Type B pancreatic cell (in vitro differentiated cells): ENCODE results near the gene HIVEP3. TPM values are rescaled to one million over a fixed set of nuclear protein-coding genes. Genes with fewer than 3 reads are reported as not detected.

Experiments used
- DNase-seq: peaks from one replicate; pipeline ENCODE4 v3.0.0; 2021; ENCODE audit warnings: mixed read lengths; ENCODE audit not compliant: unreplicated experiment; ENCODE audit errors: extremely low spot score
- H3K27ac Mint-ChIP-seq: 2 replicates; pipeline ENCODE4 v1.8.0; 2021; ENCODE audit warnings: mild to moderate bottlenecking, mixed read lengths
- H3K27me3 Mint-ChIP-seq: 2 replicates; pipeline ENCODE4 v1.8.0; 2021; ENCODE audit warnings: mixed read lengths
- H3K36me3 Mint-ChIP-seq: 2 replicates; pipeline ENCODE4 v1.8.0; 2021; ENCODE audit warnings: mixed read lengths
- H3K4me1 Mint-ChIP-seq: one replicate; pipeline ENCODE4 v1.8.0; 2021; ENCODE audit warnings: mixed read lengths; ENCODE audit not compliant: unreplicated experiment
- H3K4me3 Mint-ChIP-seq: 2 replicates; pipeline ENCODE4 v1.8.0; 2021; ENCODE audit warnings: mild to moderate bottlenecking, mixed read lengths
- H3K9me3 Mint-ChIP-seq: 2 replicates; pipeline ENCODE4 v1.8.0; 2021; ENCODE audit warnings: mixed read lengths
- total RNA-seq: library from RNA; stranded (reverse); gene quantifications from 2 replicates; pipeline ENCODE4 v1.2.1, GENCODE V29; 2021; ENCODE audit warnings: low replicate concordance
- TF ChIP-seq, protein P1 (sequence below): fragments of 200-600 bp; sonication (generic); conservative IDR thresholded peaks from 2 replicates; pipeline ENCODE4 v1.5.0; 2021; ENCODE audit warnings: antibody characterized with exemption, mild to moderate bottlenecking

HIVEP3 gene
- total RNA-seq, 1 donor from 2014 or later, result 9.2 TPM

DNA sequence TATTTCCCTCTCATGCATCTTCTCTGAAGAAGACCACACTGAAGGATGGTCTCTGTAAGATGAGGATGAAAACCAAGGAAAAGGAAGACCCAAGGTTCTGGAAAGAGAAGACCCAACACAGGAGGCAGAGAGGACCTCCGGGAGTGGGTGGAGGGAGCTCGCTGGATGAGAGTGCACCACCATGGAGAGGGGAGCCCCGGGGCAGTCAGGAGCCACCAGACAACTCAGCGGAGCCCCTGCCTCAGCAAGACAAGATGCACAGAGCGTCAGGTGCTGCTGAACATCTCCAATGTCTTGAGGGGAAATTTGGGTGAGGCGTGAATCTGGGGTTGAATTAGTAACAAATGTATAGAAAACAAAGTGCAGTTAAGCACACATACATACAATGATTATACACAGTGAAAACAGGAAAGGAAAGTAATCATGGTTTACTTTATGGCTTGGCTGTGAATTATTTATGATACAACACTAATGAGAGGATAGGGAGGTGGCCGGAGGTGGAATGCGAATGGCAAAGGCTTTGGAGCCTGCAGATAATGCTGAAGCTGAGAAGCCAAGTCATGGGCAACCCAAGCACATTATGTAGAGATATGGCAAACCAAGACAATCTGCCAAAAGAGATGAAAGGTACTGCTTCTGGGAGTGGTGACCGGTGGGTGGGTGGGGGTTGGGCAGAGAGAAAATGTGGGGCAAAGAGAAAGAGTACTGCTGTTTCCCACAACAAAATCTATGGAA is 353.8 kb downstream of the HIVEP3 start:
- peak; percentile 40 for DNase-seq
- H3K4me3 Mint-ChIP-seq, result no peak overlapping the region

DNA sequence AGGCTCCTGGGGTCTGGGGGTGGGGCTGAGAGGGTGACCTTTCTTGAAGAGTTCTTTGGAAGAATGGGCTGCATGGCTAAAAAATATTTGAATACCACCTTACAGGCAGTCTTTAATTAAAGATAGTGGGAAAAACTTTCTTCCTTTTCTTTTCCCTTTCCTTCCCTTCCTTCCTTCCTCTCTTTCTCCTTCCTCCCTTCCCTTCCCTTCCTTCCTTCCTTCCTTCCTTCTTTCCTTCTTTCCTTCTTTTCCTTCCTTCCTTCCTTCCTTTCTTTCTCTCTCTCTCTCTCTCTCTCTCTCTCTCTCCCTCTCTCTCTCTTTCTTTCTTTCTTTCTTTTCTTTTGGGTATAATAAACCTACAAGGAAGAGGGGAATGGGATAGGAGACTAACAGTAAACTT is 356.4 kb downstream of the HIVEP3 start:
- Mint-ChIP-seq H3K9me3 (no peaks in the 10 kb centered on the region), H3K27ac (no peak overlapping the region), H3K27me3 (peaks cover 28% of the 10 kb centered on the region), H3K4me3 (no peak overlapping the region), H3K4me1 (no peaks in the 10 kb centered on the region), H3K36me3 (no peaks in the 10 kb centered on the region)
- DNase-seq, result no peak
- TF ChIP-seq, protein P1, sequence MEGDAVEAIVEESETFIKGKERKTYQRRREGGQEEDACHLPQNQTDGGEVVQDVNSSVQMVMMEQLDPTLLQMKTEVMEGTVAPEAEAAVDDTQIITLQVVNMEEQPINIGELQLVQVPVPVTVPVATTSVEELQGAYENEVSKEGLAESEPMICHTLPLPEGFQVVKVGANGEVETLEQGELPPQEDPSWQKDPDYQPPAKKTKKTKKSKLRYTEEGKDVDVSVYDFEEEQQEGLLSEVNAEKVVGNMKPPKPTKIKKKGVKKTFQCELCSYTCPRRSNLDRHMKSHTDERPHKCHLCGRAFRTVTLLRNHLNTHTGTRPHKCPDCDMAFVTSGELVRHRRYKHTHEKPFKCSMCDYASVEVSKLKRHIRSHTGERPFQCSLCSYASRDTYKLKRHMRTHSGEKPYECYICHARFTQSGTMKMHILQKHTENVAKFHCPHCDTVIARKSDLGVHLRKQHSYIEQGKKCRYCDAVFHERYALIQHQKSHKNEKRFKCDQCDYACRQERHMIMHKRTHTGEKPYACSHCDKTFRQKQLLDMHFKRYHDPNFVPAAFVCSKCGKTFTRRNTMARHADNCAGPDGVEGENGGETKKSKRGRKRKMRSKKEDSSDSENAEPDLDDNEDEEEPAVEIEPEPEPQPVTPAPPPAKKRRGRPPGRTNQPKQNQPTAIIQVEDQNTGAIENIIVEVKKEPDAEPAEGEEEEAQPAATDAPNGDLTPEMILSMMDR, result no peak

More for the DNA sequence above, 353.8 kb downstream of the HIVEP3 start:
- no peaks in the 10 kb centered on the region for H3K36me3 Mint-ChIP-seq
- H3K27ac Mint-ChIP-seq, result no peak overlapping the region
- H3K27me3 Mint-ChIP-seq, result peaks cover 31% of the 10 kb centered on the region
- H3K4me1 Mint-ChIP-seq, result no peaks in the 10 kb centered on the region
- TF ChIP-seq, protein P1, result no peak
- no peaks in the 10 kb centered on the region for H3K9me3 Mint-ChIP-seq

DNA sequence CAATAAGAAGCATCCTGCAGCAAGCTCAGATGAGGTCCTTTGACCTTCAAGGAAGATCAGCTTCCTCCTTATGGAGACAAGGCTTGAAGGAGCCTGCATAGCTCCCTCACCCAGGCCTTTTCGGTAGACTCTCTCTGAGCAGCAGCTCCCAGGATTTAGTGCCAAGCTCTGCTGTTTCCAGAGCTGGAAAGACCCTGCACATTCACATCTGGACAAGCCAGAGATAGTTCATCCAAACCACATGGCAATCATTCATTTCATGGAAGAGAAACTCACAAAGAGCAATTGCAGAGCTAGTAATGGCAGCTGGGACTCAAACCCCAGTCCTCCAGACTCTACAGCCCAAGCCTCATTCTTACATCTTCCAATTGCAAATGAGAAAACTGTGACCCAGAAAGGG is 357.8 kb downstream of the HIVEP3 start:
- no peak for DNase-seq
- no peak overlapping the region for H3K27ac Mint-ChIP-seq

DNA sequence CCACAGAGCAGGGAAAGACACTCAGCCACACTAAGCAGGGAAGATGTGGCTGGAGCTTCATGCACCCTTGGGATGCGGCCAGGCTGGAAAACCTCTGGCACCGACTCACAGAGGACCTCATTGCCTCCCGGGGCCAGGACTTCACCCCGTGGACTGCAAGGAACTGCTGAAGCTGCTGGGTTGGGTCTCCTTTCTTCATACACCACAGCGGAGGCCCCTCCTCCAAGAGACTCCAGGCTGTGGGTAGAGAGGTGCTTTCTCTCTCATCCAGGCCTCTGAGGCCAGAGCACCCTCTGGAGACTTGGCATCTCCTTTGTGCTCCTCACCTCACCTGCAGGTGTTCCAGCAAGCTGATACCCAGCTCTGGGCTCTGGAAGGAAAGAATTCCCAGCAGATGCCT is 358.2 kb downstream of the HIVEP3 start:
- peaks cover 4% of the 10 kb centered on the region for H3K9me3 Mint-ChIP-seq
- H3K27ac Mint-ChIP-seq, result no peak overlapping the region
- TF ChIP-seq, protein P1, result no peak
- peaks cover 25% of the 10 kb centered on the region for H3K27me3 Mint-ChIP-seq
- H3K4me1 Mint-ChIP-seq, result no peaks in the 10 kb centered on the region
- no peak overlapping the region for H3K4me3 Mint-ChIP-seq
- H3K36me3 Mint-ChIP-seq, result peaks cover 3% of the 10 kb centered on the region
- peak; percentile 54 for DNase-seq

More for the DNA sequence above, 357.8 kb downstream of the HIVEP3 start:
- no peaks in the 10 kb centered on the region for H3K4me1 Mint-ChIP-seq
- H3K27me3 Mint-ChIP-seq, result peaks cover 23% of the 10 kb centered on the region
- TF ChIP-seq, protein P1, result no peak
- H3K36me3 Mint-ChIP-seq, result no peaks in the 10 kb centered on the region
- H3K4me3 Mint-ChIP-seq, result no peak overlapping the region
- no peaks in the 10 kb centered on the region for H3K9me3 Mint-ChIP-seq

DNA sequence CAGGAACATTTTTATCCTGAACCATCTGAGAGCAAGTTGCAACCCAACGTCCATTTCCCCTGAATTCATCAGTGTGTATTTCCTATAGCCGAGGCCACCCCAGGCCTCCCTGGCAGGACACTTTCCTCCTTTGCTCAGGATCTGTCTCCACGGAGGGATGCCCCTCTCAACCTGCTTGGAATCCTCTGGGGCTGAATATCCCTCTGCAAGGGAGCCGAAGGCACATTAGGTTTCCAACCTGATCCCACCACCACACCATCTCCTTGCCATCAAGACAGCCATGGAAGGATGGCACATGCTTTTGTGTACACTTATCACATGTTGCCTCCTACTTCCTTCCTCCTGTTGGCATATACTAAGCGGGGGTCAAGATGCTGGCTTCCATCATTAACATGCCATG is 359.4 kb downstream of the HIVEP3 start:
- DNase-seq, result peak; percentile 39
- Mint-ChIP-seq H3K9me3 (peaks cover 5% of the 10 kb centered on the region), H3K4me3 (no peak overlapping the region), H3K27ac (no peak overlapping the region), H3K4me1 (no peaks in the 10 kb centered on the region), H3K27me3 (peaks cover 20% of the 10 kb centered on the region), H3K36me3 (peaks cover 4% of the 10 kb centered on the region)
- TF ChIP-seq, protein P1, result no peak
